HG02642 (cell line): Measurements from ENCODE around the gene SEMA4D.

Experiments used
- ATAC-seq: cut with Tn5 transposase; IDR thresholded peaks from one replicate; pipeline ENCODE4 v1.9.1; 2021; ENCODE audit warnings: mild to moderate bottlenecking; ENCODE audit not compliant: unreplicated experiment, poor library complexity

Gene SEMA4D

GRCh38 chr9:89450213-89450612 lies 47.7 kb downstream of the SEMA4D start:
- no peak for ATAC-seq

DNA sequence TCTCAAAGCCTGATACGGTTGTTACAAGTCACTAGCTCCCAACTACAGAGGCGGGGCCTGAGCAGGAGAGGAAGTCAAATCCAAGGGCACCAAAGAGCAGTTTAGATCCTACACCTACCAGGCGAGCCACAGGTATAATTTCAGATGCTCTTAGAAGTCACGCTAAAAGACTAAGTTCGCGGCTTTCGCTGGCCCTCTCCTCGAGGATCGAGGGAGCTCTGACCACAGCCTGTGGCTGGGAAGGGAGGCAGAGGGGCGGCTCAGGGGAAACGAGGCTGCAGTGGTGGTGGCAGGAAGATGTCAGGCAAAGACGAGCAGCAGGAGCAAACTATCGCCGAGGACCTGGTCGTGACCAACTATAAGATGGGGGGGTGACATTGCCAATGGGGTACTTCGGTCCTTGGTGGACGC lies 48.6 kb downstream of the SEMA4D start:
- ATAC-seq, result no peak

- no peak for ATAC-seq
Measured at GRCh38 chr9:89448821-89449220, 49.1 kb downstream of the SEMA4D start.

GRCh38 chr9:89448381-89448780 lies 49.5 kb downstream of the SEMA4D start:
- no peak for ATAC-seq

DNA sequence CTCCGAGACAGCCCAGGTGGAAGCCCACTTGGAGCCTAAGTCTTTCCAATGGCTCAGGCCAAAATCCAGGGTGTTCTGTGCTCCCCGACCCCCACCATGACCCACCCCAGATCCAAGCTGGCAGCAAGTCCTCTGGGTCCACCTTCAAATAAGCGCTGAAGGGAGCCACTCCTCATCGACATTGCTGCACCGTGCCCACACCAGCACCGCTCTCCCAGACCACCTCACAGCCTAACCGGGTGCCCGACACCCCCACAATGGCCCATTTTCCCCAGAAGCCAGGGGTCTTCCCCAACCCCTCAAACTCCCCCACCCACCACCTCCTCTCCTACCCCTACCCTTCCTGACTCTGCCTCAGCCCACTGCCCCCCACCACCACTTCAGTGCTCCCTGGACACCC lies 50.5 kb downstream of the SEMA4D start:
- no peak for ATAC-seq

GRCh38 chr9:89446961-89447310 lies 51.0 kb downstream of the SEMA4D start:
- no peak for ATAC-seq

- ATAC-seq, result no peak
Measured at GRCh38 chr9:89446261-89446960, 51.5 kb downstream of the SEMA4D start.

DNA sequence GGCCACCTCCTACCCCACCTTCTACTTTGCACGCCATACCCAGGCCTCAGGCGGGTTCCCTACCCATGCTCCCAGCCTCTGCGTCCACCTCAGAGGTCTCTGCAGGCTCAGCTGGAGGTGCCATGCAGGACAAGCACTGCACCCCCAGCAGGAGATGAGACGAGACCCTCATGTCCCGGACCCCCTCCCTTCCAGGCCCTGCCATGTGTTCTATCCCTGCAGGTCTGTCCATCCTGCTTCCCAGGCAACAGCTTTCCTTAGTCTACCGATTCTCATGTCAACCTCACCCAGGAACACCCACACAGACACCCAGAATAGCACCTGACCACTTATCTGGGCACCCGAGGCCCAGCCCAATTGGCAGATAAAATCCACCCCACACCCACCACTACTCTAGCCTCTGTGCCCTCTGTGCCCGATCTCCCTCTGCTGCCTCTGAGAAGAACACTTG lies 52.1 kb downstream of the SEMA4D start:
- no peak for ATAC-seq

- no peak for ATAC-seq
Measured at GRCh38 chr9:89444925-89445765, 52.8 kb downstream of the SEMA4D start.

GRCh38 chr9:89444274-89444673 lies 53.6 kb downstream of the SEMA4D start:
- ATAC-seq, result no peak

GRCh38 chr9:89442981-89443814 lies 54.7 kb downstream of the SEMA4D start:
- ATAC-seq, result no peak

GRCh38 chr9:89442501-89442978 lies 55.4 kb downstream of the SEMA4D start:
- ATAC-seq, result no peak

DNA sequence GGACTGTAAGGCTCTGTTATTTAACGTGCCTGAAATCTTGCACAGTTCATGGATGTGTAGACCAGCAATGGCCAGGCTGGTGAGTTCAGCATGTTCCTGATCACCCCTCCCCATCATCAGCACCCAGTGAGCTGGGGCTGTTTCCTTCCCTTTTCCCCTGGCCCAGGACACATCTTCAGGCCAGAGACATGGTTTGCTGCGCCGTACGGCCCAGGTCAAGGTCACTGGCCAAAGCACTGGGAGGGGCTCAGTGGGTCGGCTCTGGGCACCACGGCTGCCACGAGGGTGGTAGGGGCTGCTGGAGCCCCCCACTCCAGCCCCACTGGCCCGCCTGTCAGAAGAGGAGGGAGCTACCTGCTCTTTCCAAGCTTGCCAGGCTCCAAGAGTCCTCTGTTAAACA lies 55.9 kb downstream of the SEMA4D start:
- no peak for ATAC-seq

DNA sequence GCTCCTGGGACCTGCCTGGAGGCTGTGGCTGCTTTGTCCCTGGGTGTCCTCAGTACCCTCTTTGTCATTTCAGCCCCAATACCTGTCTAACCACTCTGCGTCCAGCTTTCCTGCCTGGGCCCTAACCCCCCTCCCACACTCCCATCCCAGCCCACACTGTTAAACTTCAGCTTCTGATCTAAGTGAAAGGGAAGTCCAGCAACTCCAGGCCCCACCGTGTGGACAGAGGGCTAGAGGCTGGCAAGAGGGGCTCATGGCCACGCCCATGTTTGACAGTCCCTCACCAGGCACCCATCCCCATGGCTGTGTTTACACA lies 56.3 kb downstream of the SEMA4D start:
- no peak for ATAC-seq

GRCh38 chr9:89440951-89441654 lies 56.8 kb downstream of the SEMA4D start:
- no peak for ATAC-seq

DNA sequence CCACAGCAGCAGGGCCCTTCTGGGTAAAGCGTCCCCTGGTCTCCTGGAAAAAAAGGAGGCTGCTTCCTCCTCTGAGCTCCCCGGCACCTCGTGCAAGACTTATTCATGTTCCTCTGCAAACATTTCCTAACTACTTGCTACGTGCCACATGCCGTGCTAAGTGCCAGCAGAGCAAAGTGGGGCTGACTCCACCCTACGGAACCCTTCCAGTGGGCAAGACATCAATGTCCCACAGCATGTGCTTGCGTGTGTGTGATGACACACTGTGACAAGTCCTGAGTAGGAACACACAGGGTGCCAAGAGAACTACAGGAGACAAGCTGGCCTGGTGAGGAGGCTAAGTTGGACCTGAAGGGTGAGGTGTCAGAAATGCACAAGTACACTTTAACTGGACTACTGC lies 57.4 kb downstream of the SEMA4D start:
- ATAC-seq, result no peak

- ATAC-seq, result no peak
Measured at GRCh38 chr9:89440046-89440445, 57.9 kb downstream of the SEMA4D start.

GRCh38 chr9:89439571-89439970 lies 58.3 kb downstream of the SEMA4D start:
- ATAC-seq, result no peak

GRCh38 chr9:89438194-89438593 lies 59.7 kb downstream of the SEMA4D start:
- ATAC-seq, result no peak

- no peak for ATAC-seq
Measured at GRCh38 chr9:89437772-89438171, 60.1 kb downstream of the SEMA4D start.
